Stimulated activated CD4-positive, alpha-beta T cell treated with anti-CD3 and anti-CD28 coated beads, TNF-alpha, amount 100 ng/mL, for 1 hour (primary cell): ENCODE data around the gene STK16.
"Not testable (repeated sequence)": the region's sequence is repeated elsewhere in the genome, so short reads cannot be mapped to it uniquely, and the experiment has no call there.

Source experiments
- DNase-seq, 3 donors: peaks; one replicate each; pipeline ENCODE4 v3.0.0-alpha.2; 2020; ENCODE audit warnings: low read depth in 3 of 3, low spot score in 1 of 3

STK16 gene

GRCh38 chr2:219243291-219243761, 2.0 kb upstream of the STK16 start:
- no peak for DNase-seq

- no peak for DNase-seq
Measured at GRCh38 chr2:219244789-219245147, 511 bp upstream of the STK16 start.

- no peak for DNase-seq
Measured at GRCh38 chr2:219245899-219246230, 586 bp downstream of the STK16 start.

GRCh38 chr2:219246559-219246958, 1.3 kb downstream of the STK16 start:
- no peak for DNase-seq

GRCh38 chr2:219247678-219248642, 2.7 kb downstream of the STK16 start:
- DNase-seq: peak in 1 of 3 donors; percentile 33

GRCh38 chr2:219248845-219249202, 3.5 kb downstream of the STK16 start:
- no peak for DNase-seq

- peak in 1 of 3 donors; percentile 24 for DNase-seq
Measured at GRCh38 chr2:219249203-219249980, 4.1 kb downstream of the STK16 start.

- DNase-seq: no peak
Measured at GRCh38 chr2:219250049-219250781, 4.9 kb downstream of the STK16 start.

- DNase-seq: no peak
Measured at GRCh38 chr2:219251656-219252055, 6.4 kb downstream of the STK16 start.

- DNase-seq: no peak
Measured at GRCh38 chr2:219252084-219252483, 6.8 kb downstream of the STK16 start.

GRCh38 chr2:219252570-219252899, 7.3 kb downstream of the STK16 start:
- DNase-seq: no peak

GRCh38 chr2:219252900-219253752, 7.8 kb downstream of the STK16 start, which contains the start of gene TUBA4B:
Gene TUBA4B, plus strand, starts transcription at chr2:219253243. Its CDS starts 165 bp downstream, at chr2:219253408.
- DNase-seq: no peak

GRCh38 chr2:219253753-219254589, 8.7 kb downstream of the STK16 start, which contains the start of gene TUBA4A:
Gene TUBA4A, minus strand, starts transcription at chr2:219253918. Its CDS starts 60 bp downstream, at chr2:219253858.
- DNase-seq: peak; percentile 81 to 89 (median 88)

- peak in 2 of 3 donors; percentile 12 to 18 for DNase-seq
Measured at GRCh38 chr2:219254590-219255201, 9.4 kb downstream of the STK16 start.

- not testable (repeated sequence) for DNase-seq
Measured at GRCh38 chr2:219258942-219259341, 13.7 kb downstream of the STK16 start.

GRCh38 chr2:219261024-219261855, 16.0 kb downstream of the STK16 start:
- DNase-seq: no peak

- no peak for DNase-seq
Measured at GRCh38 chr2:219266232-219266631, 21.0 kb downstream of the STK16 start.

GRCh38 chr2:219266886-219267285, 21.6 kb downstream of the STK16 start:
- DNase-seq: no peak
